Measurements from ENCODE around the gene WFDC13.
"Not testable (repeated sequence)": the region's sequence is repeated elsewhere in the genome, so short reads cannot be mapped to it uniquely, and the experiment has no call there.

The WFDC13 gene

GRCh38 chr20:45701873-45702272, at the start of gene WFDC13:
Gene WFDC13, plus strand, starts transcription at chr20:45702038. Its CDS starts 86 bp downstream, at chr20:45702124.
- no peak for DNase-seq (ENCODE audit: low read depth in 3 of 3)

GRCh38 chr20:45657038-45657437, 44.8 kb upstream of the WFDC13 start:
- not testable (repeated sequence) for DNase-seq (ENCODE audit: low read depth in 3 of 3)

GRCh38 chr20:45670139-45670538, 31.7 kb upstream of the WFDC13 start, which contains the start of gene WFDC11:
Gene WFDC11, minus strand, starts transcription at chr20:45670239. Its CDS starts 19,639 bp downstream, at chr20:45650600.
- no peak for DNase-seq (ENCODE audit: low read depth in 3 of 3)

GRCh38 chr20:45672765-45673164, 29.1 kb upstream of the WFDC13 start:
- no peak for DNase-seq (ENCODE audit: low read depth in 3 of 3)

- no peak for DNase-seq (ENCODE audit: low read depth in 3 of 3)
Observed at GRCh38 chr20:45679650-45680049, 22.2 kb upstream of the WFDC13 start.

- no peak for DNase-seq (ENCODE audit: low read depth in 3 of 3)
Observed at GRCh38 chr20:45685896-45686295, 15.9 kb upstream of the WFDC13 start.

- not testable (repeated sequence) for DNase-seq (ENCODE audit: low read depth in 3 of 3)
Observed at GRCh38 chr20:45693346-45693745, 8.5 kb upstream of the WFDC13 start.

- no peak for DNase-seq (ENCODE audit: low read depth in 3 of 3)
Observed at GRCh38 chr20:45695496-45695895, 6.3 kb upstream of the WFDC13 start.

GRCh38 chr20:45701104-45701503, 734 bp upstream of the WFDC13 start:
- no peak for DNase-seq (ENCODE audit: low read depth in 3 of 3)

GRCh38 chr20:45704969-45705637, 3.3 kb downstream of the WFDC13 start, which contains the start of gene WFDC10B:
Gene WFDC10B, minus strand, starts transcription at chr20:45705019. Its CDS starts 19,027 bp downstream, at chr20:45685992.
- DNase-seq (ENCODE audit: low read depth in 3 of 3): no peak

GRCh38 chr20:45716141-45716688, 14.4 kb downstream of the WFDC13 start:
- not testable (repeated sequence) for DNase-seq (ENCODE audit: low read depth in 3 of 3)

- DNase-seq (ENCODE audit: low read depth in 3 of 3): no peak
Observed at GRCh38 chr20:45722047-45722446, 20.2 kb downstream of the WFDC13 start, which contains the start of gene SPINT4. Gene SPINT4, plus strand, starts transcription at chr20:45722347. Its CDS starts 21 bp downstream, at chr20:45722368.

- no peak for DNase-seq (ENCODE audit: low read depth in 3 of 3)
Observed at GRCh38 chr20:45725134-45725533, 23.3 kb downstream of the WFDC13 start.

GRCh38 chr20:45727044-45727443, 25.2 kb downstream of the WFDC13 start:
- no peak for DNase-seq (ENCODE audit: low read depth in 3 of 3)

GRCh38 chr20:45732199-45732598, 30.4 kb downstream of the WFDC13 start:
- DNase-seq (ENCODE audit: low read depth in 3 of 3): no peak

- no peak for DNase-seq (ENCODE audit: low read depth in 3 of 3)
Observed at GRCh38 chr20:45735552-45735951, 33.7 kb downstream of the WFDC13 start.

GRCh38 chr20:45735988-45736387, 34.1 kb downstream of the WFDC13 start:
- no peak for DNase-seq (ENCODE audit: low read depth in 3 of 3)

GRCh38 chr20:45742596-45742995, 40.8 kb downstream of the WFDC13 start:
- DNase-seq (ENCODE audit: low read depth in 3 of 3): no peak

GRCh38 chr20:45745015-45745414, 43.2 kb downstream of the WFDC13 start:
- DNase-seq (ENCODE audit: low read depth in 3 of 3): no peak

- no peak for DNase-seq (ENCODE audit: low read depth in 3 of 3)
Observed at GRCh38 chr20:45751721-45752120, 49.9 kb downstream of the WFDC13 start.

- peak in 1 of 3 experiments; percentile 11 for DNase-seq (ENCODE audit: low read depth in 3 of 3)
Observed at GRCh38 chr20:45752746-45753145, 50.9 kb downstream of the WFDC13 start.

- DNase-seq (ENCODE audit: low read depth in 3 of 3): no peak
Observed at GRCh38 chr20:45758096-45758495, 56.3 kb downstream of the WFDC13 start.

All from stimulated activated CD4-positive, alpha-beta T cell treated with anti-CD3 and anti-CD28 coated beads, TNF-alpha, amount 100 ng/mL, for 24 hours (primary cell).